Activated CD8-positive, alpha-beta T cell treated with anti-CD3 and anti-CD28 coated beads for 36 hours (primary cell): ENCODE results near the gene THRSP. TPM values are rescaled to one million over a fixed set of nuclear protein-coding genes. Genes with fewer than 3 reads are reported as not detected.
"Not testable (repeated sequence)": the region's sequence is repeated elsewhere in the genome, so short reads cannot be mapped to it uniquely, and the experiment has no call there.

ENCODE experiments used
- ATAC-seq: fragments of 200-7000 bp; cut with Tn5 transposase; one replicate; pipeline ENCODE4 v1.10.0; 2021; ENCODE audit warnings: mild to moderate bottlenecking, moderate library complexity
- CTCF ChIA-PET: fragments of 350-600 bp; sonication (Branson Sonifier 250); formaldehyde crosslinking; loops from one replicate; lab custom pipeline; 2021; ENCODE audit warnings: antibody characterized with exemption; lab: Charles Lee
- POLR2A ChIA-PET: fragments of 350-600 bp; sonication (Branson Sonifier 250); formaldehyde crosslinking; loops from one replicate; lab custom pipeline; 2021; ENCODE audit warnings: antibody characterized with exemption; lab: Charles Lee
- DNase-seq: peaks from one replicate; pipeline ENCODE4 v3.0.0-alpha.2; 2020
- H3K27ac Mint-ChIP-seq: one replicate; pipeline ENCODE4 v1.8.0; 2021; ENCODE audit warnings: mild to moderate bottlenecking, mixed read lengths
- H3K27me3 Mint-ChIP-seq: one replicate; pipeline ENCODE4 v1.8.0; 2021; ENCODE audit warnings: mixed read lengths
- H3K36me3 Mint-ChIP-seq: one replicate; pipeline ENCODE4 v1.8.0; 2021; ENCODE audit warnings: low read depth, mixed read lengths
- H3K4me1 Mint-ChIP-seq: one replicate; pipeline ENCODE4 v1.8.0; 2021; ENCODE audit warnings: low read depth, mixed read lengths
- H3K4me3 Mint-ChIP-seq: one replicate; pipeline ENCODE4 v1.8.0; 2021; ENCODE audit warnings: mild to moderate bottlenecking, moderate library complexity, mixed read lengths
- H3K9me3 Mint-ChIP-seq: one replicate; pipeline ENCODE4 v1.8.0; 2021; ENCODE audit warnings: mixed read lengths
- CTCF ChIP-seq: fragments of 200-600 bp; IDR thresholded peaks from one replicate; pipeline ENCODE4 v1.8.0; 2022; ENCODE audit warnings: antibody characterized with exemption, mild to moderate bottlenecking
- intact Hi-C: fragments of 100-400 bp; cut with micrococcal nuclease; formaldehyde crosslinking; loops from one replicate; pipeline ENCODE4 v1.10.0; 2022
- total RNA-seq, 2 experiments: library from RNA; stranded (reverse); gene quantifications; one replicate each; pipeline ENCODE4 v1.2.3, GENCODE V29; 2021

The THRSP gene
- total RNA-seq, 2 experiments from 2014 or later, result not detected

DNA sequence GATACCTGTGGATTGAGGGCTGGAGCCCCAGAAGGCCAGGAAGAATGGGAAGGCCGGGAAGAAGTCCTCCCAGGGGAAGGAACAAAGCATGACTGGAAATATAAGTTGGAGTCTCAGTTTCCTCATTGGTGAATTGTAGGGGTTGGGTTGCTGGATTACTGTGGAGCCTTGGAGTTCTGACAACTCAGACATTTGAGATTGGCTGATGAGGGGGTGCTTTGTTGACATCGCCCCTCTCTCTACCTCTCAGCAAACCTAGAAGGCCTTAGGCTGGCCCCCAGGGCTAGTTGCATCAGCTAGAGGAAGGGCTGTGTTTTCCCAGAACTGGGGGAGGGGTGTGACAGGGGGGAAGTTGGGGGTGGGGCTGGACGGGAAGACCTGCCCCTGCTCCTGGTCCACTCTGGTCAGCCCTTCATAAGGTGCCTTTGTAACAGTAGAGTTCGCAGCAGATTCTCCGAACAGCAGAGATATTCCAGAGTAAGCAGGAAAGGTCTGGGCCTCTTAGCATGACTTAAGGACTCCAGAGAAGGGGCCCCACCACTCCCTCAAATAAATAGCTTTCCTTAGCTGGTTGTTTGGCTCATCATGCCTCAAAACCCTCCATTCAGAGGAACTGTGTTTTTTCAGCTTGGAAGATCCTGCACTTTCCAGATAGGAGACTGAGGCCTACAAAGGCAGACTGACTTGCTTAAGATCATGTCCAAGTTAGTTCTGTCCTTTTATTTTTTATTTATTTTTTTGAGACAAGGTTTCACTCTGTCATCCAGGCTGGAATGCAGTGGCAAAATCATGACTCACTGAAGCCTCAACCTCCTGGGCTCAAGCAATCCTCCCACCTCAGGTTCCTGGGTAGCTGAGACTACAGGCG lies 12.5 kb upstream of the THRSP start:
- DNase-seq (no peak), ATAC-seq (no peak)
- POLR2A ChIA-PET, result no interaction called here
- CTCF ChIA-PET, result interaction anchor here (1.5 to 2.3 kb wide), 3 partner anchors 10 to 27 kb away, joined by 3 to 6 read pairs (median 5); no protein-coding TSS in a partner anchor
- peak overlapping the region; percentile 71 for H3K27ac Mint-ChIP-seq
- no peaks in the 10 kb centered on the region for H3K36me3 Mint-ChIP-seq
- TF ChIP-seq CTCF, result no peak
- intact Hi-C loops, result no loop called here
- H3K4me3 Mint-ChIP-seq, result no peak overlapping the region
- no peaks in the 10 kb centered on the region for H3K27me3 Mint-ChIP-seq
- peaks cover 9% of the 10 kb centered on the region for H3K4me1 Mint-ChIP-seq
- H3K9me3 Mint-ChIP-seq, result no peaks in the 10 kb centered on the region

- Mint-ChIP-seq H3K4me3 (no peak overlapping the region), H3K4me1 (peaks cover 7% of the 10 kb centered on the region), H3K27me3 (no peaks in the 10 kb centered on the region), H3K27ac (no peak overlapping the region), H3K9me3 (no peaks in the 10 kb centered on the region), H3K36me3 (no peaks in the 10 kb centered on the region)
- no peak for ATAC-seq
- no peak for DNase-seq
- intact Hi-C loops, result no loop called here
- POLR2A ChIA-PET, result no interaction called here
- CTCF ChIA-PET, result interaction anchor here (1.4 to 2.2 kb wide), 2 partner anchors 9 to 10 kb away, joined by 3 to 8 read pairs; no protein-coding TSS in a partner anchor
- TF ChIP-seq CTCF, result no peak
These were observed 8.7 kb upstream of the THRSP start for GRCh38 chr11:78054971-78055370.

DNA sequence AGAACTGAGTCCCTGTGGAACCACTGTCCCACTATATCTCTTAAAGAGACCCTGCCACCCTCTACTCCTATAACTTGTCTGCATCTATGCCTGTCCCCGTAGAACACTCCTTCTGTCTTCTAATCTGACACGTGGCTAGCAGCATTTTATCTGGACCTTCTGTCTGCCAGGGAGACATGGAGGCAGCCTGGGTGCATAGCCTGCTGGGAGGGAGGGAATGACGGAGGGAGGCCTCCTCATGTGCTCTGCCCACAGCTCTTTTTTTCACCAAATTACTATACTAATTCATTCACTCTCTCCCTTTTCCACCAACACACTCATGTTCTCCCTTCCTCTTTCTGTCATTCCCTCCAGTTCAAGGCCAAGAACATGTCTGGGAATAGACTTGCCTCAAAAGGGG lies 7.6 kb upstream of the THRSP start:
- Mint-ChIP-seq H3K9me3 (no peaks in the 10 kb centered on the region), H3K4me3 (no peak overlapping the region), H3K27ac (no peak overlapping the region), H3K36me3 (no peaks in the 10 kb centered on the region), H3K27me3 (no peaks in the 10 kb centered on the region), H3K4me1 (peaks cover 1% of the 10 kb centered on the region)
- intact Hi-C loops, result no loop called here
- TF ChIP-seq CTCF, result no peak
- POLR2A ChIA-PET, result no interaction called here
- CTCF ChIA-PET, result no interaction called here
- DNase-seq (no peak), ATAC-seq (no peak)

GRCh38 chr11:78057462-78058055 lies 6.1 kb upstream of the THRSP start:
- ATAC-seq (no peak), DNase-seq (no peak)
- intact Hi-C loops, result no loop called here
- no peaks in the 10 kb centered on the region for H3K4me1 Mint-ChIP-seq
- H3K4me3 Mint-ChIP-seq, result no peak overlapping the region
- H3K9me3 Mint-ChIP-seq, result no peaks in the 10 kb centered on the region
- H3K36me3 Mint-ChIP-seq, result no peaks in the 10 kb centered on the region
- CTCF ChIA-PET, result interaction anchor here (1.2 kb wide), 1 partner anchor 11 kb away, joined by 4 read pairs; no protein-coding TSS in a partner anchor
- H3K27me3 Mint-ChIP-seq, result no peaks in the 10 kb centered on the region
- POLR2A ChIA-PET, result no interaction called here
- H3K27ac Mint-ChIP-seq, result no peak overlapping the region
- TF ChIP-seq CTCF, result no peak

- ATAC-seq, H3K27me3 Mint-ChIP-seq, H3K9me3 Mint-ChIP-seq, H3K4me1 Mint-ChIP-seq, H3K36me3 Mint-ChIP-seq, POLR2A ChIA-PET, H3K27ac Mint-ChIP-seq, H3K4me3 Mint-ChIP-seq, CTCF ChIA-PET, intact Hi-C loops, DNase-seq: not testable (repeated sequence)
These were observed 3.8 kb upstream of the THRSP start for GRCh38 chr11:78059749-78060328.
